HTERT RPE-1 (cell line): ENCODE results near the gene ASB1.

Experiments used
- in situ Hi-C: fragments of 300-500 bp; cut with MboI; formaldehyde crosslinking; loops from 4 replicates; pipeline ENCODE4 v1.14.3; 2020; ENCODE audit warnings: low sequenced_read_pairs

The ASB1 gene, protein sequence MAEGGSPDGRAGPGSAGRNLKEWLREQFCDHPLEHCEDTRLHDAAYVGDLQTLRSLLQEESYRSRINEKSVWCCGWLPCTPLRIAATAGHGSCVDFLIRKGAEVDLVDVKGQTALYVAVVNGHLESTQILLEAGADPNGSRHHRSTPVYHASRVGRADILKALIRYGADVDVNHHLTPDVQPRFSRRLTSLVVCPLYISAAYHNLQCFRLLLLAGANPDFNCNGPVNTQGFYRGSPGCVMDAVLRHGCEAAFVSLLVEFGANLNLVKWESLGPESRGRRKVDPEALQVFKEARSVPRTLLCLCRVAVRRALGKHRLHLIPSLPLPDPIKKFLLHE

DNA sequence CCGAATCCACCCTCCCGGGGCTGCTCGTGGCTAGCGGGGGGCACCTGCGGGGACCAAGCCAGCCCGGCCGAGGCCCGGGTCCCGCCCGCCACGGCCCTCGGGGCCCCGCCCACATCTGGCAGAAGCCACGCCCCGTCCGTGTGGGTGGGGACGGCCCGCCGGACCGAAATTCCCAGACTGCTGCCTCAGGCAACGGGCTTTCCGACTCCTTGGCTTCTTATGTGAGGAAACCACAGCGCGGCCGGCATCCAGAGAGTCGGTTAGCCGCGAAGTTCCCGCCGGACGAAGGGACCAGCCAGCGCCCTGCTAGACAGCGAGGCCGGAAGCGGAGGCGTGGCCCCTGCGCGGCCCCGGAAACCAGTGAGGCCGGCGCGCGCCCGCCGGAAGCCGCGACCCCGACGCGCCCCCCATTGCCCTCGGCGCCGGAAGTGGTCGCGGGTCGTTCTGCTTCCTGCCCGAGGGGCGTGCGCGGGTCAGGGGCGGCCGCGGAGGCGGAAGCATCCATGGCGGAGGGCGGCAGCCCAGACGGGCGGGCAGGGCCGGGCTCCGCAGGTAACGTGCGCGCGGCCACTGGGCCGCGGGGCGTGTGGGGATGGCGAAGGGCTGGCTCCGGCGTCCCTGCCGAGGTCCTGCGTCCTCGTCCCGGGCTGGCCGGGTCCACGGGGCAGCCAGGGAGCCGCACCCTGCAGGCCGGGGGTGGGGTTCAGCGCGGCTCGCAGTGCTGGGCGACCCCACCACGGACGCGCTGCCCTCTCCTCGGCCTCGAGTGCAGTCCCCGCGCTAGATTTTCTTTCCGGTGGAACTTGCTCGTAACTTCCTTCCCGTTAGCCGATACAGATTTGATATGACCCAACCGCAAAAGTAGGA, at the start of gene ASB1:
ASB1 (plus strand) TSS at position 360 of the 867 bp plus-strand sequence; CDS start at position 504, 144 bp downstream.
- in situ Hi-C loops: no loop called here

DNA sequence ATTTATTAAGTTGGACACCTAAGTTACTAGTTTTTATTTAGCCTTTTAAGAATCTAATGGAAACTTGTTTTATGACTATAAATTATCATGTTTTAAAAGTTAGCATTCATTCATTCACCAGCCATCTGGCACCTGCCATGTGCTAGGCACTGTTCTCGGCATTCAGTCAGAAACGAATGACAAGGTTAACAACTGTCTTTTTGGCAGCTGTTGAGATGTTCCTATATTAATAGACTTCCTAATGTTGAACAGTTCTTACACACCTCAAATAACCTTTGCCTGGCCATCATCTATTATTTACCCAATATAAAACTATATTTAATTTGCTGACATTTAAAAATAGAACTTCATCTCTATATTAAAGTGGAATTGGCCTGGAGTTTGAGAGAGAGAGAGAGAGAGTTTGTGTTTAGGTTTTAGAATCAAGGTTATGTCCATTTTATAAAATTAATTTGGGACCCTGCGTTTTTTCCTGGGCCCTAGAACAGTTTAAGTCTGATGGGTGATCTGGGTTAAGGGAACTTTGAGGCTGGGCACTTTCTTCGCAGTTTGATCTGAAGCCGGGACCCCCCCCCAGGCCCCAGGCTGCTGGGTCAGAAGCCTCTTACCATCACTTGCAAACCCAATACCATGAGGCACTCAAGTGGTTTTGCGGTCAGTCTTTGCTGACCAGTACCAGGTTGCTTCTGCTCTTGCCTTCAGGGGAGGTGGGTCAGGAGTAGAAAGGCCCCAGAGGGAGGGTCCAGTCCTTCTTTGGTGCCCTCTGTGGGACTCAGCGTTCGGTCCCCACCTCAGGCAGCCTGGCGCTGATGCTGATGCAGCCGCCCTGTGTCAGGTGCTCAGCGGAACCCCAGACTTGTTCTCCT, 48.3 kb upstream of the ASB1 start:
- in situ Hi-C loops: no loop called here

DNA sequence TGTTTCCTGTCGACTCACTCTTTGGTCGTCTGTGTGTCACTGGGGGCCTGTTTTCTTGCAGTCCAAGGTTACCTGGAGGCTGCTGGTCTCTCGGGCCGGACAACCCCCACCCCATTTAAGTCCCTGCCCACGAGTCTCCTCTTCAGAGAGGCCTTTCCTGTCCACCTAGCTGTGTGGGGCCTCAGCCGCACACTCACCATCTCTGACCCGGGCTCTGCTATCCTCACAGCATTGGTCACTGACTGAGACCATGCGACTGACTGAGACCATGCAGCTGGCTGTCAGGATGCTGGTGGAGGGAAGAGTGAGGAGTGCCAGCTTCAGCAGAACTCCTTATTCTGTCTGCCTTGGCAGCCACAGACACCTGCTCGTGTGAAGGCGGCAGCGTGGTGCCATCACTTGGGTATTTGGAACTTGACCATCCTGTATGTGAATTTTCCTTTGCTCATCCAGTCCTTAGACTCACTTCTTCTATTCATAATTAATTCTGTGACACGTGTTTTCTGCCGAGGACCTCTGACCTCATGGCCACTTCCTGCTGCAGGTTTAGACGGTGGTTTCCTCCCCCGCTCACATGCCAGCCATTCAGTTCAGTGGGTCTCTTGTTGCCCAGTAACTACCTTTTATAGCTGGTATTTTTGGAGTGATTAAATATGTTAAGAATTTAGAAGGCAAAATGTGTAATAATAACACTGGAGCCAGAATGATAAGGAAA, 47.5 kb upstream of the ASB1 start:
- in situ Hi-C loops: no loop called here

DNA sequence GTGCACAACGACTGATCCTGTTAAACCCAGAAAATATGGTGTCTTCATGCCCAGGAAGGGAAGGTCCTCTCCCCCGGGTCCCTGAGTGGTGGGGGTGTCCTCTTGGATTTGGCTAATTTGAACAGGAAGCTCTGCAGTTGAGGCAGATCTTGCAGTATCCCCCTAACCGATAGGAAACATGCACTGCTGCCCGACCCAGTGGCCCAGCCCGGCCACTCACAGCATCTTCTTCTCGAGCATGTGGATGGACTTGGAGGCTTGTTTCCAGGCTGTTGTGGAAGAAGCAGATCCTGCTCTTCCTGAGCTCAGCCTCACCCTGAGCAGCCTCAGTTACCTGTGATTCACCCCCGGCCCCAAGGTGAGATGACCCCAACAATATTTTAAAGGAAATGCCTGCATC, 46.4 kb upstream of the ASB1 start:
- in situ Hi-C loops: no loop called here

DNA sequence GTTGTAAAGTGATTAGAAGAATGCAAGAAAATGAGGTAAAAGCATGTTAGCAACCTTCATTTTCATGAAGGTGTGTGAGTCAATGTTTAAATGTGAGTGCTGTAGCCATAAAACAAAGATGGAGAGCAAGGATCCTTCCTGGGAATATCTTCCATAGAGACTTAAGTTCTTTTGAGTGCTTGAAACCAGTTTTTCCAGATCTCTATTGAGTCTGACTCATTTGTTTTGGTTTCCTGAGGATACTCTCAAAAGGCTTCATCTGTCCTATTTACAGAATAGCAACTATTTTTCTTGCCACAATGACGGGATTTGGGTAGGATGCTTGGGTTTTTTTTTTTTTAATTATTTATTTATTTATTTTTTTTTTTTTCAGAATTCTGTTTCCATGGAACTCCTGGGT, 45.9 kb upstream of the ASB1 start:
- in situ Hi-C loops: no loop called here

DNA sequence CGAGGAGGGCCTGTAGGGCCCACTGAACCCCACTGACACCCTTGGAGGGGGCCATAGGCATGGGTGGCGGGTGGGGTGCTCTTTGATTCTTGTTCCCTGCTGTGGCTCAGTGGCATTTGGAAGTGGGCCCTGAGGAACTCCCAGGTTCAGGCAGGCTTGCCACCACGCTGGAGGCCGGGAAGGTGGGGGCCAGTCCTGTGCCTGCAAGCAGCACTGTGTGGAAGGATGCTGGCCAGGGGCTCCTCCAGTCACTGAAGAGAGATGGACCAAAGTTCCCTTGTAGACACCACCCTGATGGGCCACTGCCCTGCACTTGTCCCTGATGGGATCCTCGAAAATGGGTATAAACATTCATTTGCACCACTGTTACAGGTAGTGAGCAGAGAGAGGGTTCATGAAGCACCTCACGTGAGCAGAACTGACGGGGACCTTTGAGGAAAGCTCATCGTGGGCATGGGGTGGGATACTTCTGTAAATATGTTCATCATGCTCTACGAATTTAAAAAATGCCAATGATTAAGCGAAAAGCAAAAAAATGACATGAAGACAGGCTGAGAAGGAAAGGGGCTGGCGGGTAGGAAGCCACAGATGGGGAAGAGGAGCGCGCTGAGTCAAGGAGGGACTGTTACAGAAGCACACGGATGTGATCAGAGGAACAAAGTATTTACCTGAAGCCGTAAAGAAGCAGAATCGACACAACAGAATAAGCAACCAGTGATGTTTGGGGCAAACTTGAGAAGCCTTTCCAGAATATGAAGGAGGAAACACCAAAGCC, 45.2 kb upstream of the ASB1 start:
- in situ Hi-C loops: no loop called here

DNA sequence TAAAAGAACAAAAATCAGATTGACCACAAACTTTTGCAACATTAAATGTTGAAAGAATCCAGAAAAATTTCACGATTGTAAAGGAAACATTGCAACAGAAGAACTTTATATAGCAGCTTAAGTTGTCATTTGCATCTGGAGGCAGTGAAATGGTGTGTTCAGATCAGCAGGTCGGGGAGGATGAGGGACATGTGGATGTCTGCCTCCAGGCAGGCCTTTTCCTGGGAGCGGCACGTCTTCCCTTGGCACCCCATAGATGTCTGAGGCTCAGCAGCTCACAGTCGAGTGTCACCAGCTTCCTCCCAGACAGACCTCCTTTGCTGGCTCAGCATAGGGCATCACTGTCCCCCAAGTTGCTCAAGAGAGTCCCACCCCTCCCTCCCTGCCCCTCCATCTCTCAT, 44.3 kb upstream of the ASB1 start:
- in situ Hi-C loops: no loop called here

DNA sequence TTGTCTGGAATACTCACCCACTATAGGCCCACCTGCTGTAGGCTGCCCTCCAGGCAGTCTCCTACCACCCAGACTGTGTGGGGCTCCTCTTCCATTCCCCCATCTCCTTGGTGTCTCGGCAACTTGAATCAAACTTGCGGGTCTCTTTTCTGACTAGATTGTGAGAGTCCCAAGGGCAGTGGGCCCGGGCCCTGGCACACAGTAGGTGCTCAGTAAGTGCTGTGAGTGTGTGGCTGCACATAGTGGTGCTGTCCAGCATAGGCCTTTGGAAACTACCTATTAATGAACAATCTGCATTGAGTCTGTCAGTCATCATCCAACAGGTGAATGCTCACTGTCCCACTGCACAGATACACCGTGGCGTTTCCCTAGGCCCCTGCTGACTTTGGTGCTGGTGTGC, 43.6 kb upstream of the ASB1 start:
- in situ Hi-C loops: no loop called here

DNA sequence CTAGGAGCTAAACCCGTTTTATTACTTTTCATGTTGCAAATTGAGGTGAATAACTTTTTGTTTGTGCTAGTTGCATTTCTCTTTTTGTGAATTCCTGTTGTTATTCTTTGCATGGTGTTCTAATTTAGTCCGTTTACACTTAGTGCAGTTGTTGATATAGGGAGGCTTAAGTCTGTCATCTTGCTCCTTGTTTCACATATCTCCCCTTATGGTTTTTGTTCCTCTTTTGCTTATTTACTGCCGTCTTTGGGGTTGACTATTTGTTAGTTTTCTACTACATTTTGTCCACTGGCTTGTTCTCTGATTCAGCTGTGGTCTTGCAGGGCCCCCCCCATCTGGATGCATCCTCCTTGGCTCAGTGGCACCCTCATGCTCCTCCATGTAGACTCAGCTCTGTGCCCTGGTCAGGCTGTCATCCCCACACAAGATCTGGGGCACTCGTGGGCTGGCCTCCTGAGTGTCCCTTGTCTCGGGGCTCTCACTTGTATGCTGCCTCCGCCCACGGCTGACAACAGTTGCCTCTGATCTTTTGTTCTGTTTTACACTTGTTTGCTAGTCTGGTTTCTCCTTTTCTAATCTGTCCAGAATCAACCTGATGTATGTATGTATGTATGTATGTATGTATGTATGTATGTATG, 42.9 kb upstream of the ASB1 start:
- in situ Hi-C loops: no loop called here

DNA sequence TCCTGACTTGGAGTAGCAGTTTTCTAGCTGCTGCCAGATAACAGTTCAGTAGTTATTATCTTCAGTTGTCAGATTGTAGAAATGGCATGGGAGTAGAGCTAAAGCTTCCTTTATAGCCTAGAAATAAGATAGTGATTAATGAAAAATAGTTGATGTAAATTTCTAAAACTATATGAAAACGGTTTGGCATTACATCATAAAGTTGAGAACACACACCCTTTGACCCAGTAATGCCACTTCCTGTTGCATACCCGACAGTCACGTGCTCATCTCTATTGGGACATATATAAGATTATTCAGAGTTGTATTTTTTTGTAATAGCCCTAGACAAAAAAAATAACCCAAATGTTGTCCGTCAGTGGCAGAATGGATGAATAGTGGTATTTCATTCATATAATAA, 39.4 kb upstream of the ASB1 start:
- in situ Hi-C loops: no loop called here

DNA sequence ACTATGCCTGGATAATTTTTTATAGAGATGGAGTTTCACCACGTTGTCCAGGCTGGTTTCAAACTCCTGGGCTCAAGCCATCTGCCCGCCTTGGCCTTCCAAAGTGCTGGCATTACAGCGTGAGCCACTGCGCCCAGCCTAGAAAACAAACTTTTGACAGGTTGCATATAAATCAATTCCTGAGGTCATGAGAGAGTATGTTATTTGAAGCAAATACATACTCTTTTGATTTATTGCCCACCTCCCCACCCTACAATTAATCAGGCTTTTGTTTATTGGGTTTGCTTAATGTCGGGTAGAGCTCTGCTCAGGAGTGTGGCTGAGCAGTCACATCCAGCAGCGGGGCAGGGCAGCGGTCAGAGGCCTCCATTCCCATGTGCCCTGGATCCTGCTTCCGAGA, 37.9 kb upstream of the ASB1 start:
- in situ Hi-C loops: no loop called here

DNA sequence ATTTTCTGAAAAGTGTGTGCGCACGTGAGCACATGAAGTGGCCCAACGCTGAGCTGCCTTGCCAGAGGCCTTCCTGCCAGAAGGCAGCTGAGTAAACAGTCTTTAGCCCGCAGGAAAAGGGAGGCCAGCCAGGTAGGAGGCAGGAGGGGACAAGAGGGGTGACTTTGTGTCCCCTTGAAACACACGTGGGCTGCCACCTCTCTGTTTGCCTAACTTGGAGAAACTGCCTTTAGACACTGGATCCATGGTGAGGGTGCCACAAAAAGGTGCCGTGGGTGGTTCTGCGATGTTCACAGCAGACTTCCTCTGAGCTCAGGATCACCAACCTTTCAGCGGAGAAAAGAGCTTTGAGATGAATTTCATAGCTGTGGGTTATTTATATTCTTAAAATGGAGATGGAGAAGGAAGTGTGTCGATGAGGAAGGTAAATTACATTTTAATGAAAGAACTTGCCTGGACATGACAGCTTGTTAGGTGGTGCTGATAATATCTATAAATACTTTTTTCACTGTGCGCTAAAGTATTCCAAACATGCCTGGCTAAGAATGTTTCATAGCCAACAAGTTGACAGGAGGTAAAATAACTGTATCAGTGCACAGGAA, 36.6 kb upstream of the ASB1 start:
- in situ Hi-C loops: no loop called here

DNA sequence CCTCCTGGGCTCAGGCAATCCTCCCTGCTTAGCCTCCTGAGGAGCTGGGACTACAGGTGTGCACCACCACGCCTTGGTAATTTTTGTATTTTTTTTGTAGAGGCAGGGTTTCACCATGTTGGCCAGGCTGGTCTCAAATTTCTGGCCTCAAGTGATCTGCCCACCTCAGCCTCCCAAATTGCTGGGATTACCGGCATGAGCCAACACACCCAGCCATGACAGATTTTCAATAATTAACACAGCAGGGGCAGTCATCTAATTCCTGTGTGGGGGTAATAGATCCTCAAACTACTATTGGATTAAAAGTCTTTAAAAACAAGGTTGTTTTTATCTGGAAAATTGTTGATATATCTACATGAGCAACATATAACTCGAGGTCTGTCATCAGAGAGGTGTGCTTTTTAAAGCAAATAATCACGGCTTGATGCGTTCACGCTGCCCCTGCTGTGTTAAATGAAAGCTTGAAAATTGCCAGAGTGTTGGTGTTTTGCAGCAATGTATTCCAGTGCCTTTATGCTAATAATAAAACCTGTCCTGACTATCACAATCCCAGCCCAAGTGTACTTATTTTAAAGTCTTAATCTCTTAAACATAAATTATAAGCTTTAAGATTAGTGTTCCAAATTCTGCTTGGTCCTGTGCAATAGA, 35.6 kb upstream of the ASB1 start:
- in situ Hi-C loops: no loop called here

DNA sequence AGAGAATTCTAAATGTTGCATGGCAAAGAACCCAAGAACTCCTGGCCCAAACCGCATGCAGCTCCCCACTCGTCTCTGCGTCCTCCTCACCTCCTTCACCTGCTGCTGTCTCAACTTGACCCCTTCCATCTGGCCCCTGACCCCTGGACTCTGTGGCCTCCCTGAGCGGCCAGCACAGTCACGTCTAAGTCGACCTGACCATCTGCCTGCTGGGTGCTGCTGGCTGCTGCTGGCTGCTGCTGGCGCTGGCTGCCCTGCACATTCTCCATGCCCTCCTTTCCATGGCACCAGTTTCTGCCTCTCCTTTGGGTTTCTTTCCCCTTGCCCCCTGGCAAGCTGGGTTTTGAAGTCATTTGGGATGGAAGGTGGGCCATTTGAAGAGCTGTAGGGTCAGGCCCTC, 30.1 kb upstream of the ASB1 start:
- in situ Hi-C loops: no loop called here

DNA sequence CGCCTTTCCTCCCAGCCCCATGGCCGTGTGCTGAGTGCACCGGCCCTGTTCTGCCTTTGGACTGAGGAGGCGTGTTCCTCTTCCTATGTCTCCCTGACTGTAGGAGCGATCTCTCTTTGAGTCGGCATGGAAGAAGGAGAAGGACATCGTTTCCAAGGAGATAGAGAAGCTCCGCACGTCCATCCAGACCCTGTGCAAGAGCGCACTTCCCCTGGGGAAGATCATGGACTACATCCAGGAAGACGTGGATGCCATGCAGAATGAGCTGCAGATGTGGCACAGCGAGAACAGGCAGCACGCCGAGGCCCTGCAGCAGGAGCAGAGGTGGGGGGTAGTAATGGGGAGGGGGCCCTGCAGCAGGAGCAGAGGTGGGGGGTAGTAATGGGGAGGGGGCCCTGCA, 29.4 kb upstream of the ASB1 start:
- in situ Hi-C loops: no loop called here

DNA sequence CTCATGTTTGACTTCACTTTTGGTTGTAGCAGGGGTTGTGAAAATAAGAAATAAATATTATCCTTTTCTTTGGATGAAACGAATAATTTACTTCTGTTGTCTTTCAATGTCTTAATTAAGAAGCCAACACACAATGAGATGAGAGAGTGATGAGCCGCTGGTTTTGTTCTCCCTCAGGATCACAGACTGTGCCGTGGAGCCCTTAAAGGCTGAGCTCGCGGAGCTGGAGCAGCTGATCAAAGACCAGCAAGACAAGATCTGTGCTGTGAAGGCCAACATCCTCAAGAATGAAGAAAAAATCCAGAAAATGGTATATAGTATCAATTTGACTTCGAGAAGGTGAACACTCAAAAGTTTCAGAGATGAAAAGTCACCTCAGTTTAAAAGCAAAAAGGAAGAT, 28.1 kb upstream of the ASB1 start:
- in situ Hi-C loops: no loop called here

DNA sequence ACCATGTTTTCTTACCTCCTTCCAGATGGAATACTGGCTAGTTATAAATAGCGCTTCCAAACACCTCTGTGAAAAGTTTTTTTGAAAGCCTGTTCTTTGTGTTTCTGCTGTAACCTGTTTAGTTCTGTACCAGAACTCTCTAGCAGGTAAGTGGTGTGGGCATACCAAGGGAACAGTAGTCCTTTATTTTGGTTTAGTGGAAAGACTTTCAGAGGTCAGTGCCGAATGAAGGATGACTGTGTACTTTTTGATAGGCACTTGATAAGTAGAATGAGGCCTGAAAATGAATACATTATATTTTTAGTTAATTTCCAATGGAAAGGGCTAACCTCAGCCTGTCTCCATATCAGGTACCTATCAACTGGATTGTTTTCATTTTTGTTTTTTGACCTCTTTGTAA, 27.6 kb upstream of the ASB1 start:
- in situ Hi-C loops: no loop called here

DNA sequence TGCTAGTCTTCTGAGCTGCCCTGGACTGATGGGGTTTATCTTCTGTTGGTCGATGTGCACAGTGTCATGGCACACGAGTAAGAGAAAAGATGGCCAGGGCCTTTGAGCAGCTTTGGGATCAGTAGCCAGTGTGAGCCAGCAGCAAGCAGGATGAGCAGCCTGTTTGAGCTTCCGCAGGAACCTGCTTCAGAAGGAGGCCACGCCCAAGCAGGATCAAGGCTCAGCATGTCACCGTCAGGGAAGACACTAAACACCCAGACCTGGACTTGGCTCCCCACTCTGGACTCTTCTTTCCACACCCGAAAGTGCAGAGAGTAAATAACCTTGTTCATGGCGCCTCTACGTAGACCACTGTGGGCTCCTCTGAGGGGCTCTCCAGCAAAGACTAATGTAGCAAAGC, 25.2 kb upstream of the ASB1 start:
- in situ Hi-C loops: no loop called here
